HCT116 (cell line): Measurements from ENCODE around the gene MRPL33. TPM values are rescaled to one million over a fixed set of nuclear protein-coding genes. Genes with fewer than 3 reads are reported as not detected.

Source experiments
- ATAC-seq: fragments of 200-7000 bp; cut with Tn5 transposase; 2 replicates; pipeline ENCODE4 v1.9.1; 2020; ENCODE audit warnings: mild to moderate bottlenecking, moderate library complexity
- BruUV-seq: library from RNA; stranded (reverse); fragments of 400-500 nt; replicated peaks from 2 replicates; lab custom pipeline; 2021; lab: Mats Ljungman, UMichigan
- CTCF ChIA-PET: fragments of 300-600 bp; sonication (Branson Sonifier 250); formaldehyde crosslinking; loops from one replicate; lab custom pipeline; 2021; ENCODE audit warnings: antibody characterized with exemption; lab: Charles Lee
- POLR2A ChIA-PET: fragments of 300-600, 350-600 bp; sonication (Branson Sonifier 250); formaldehyde crosslinking; loops from one replicate; lab custom pipeline; 2021; ENCODE audit warnings: antibody characterized with exemption; lab: Charles Lee
- RAD21 ChIA-PET, 2 experiments: fragments of 300-600 bp; sonication (Branson Sonifier 250); formaldehyde crosslinking; loops; one replicate each; lab custom pipeline; 2023; ENCODE audit warnings: low total read pairs in 2 of 2; ENCODE audit not compliant: uncharacterized antibody in 2 of 2, unreplicated experiment in 2 of 2, low non-redundant PET in 1 of 2; lab: Charles Lee
- DNase-seq: peaks from one replicate; pipeline ENCODE4 v3.0.0-alpha.2; 2010; ENCODE audit warnings: low read depth, low spot score
- H2AFZ ChIP-seq: fragments of 200-600 bp; shearing (Covaris generic), sonication (generic); 2 replicates; pipeline ENCODE4 v1.6.1; 2017; ENCODE audit warnings: low read depth, mixed run types, mixed read lengths, antibody characterized with exemption, low read length; ENCODE audit not compliant: poor library complexity, severe bottlenecking
- H3K27ac ChIP-seq: 2 replicates; pipeline ENCODE4 v1.5.1; 2012; ENCODE audit warnings: low read depth, low read length
- H3K27me3 ChIP-seq: fragments of 200-600 bp; sonication (generic); 2 replicates; pipeline ENCODE4 v1.6.1; 2016; ENCODE audit warnings: mixed run types, low read length, mixed read lengths; ENCODE audit not compliant: insufficient read depth
- H3K36me3 ChIP-seq, 2 experiments: fragments of 200-500 bp in 1 of 2; fragments of 200-600 bp in 1 of 2; sonication (Bioruptor generic) in 1 of 2; sonication (generic) in 1 of 2; 2 replicates each; pipeline versions ENCODE4 v1.5.1 to v1.6.1; 2014 to 2016; ENCODE audit warnings: low read length in 2 of 2, inconsistent platforms in 1 of 2, mixed read lengths in 1 of 2, mixed run types in 1 of 2; ENCODE audit not compliant: insufficient read depth in 2 of 2, control insufficient read depth in 1 of 2
- H3K4me1 ChIP-seq, 2 experiments: fragments of 200-600 bp in 1 of 2; sonication (generic) in 1 of 2; 2 replicates each; pipeline versions ENCODE4 v1.5.1 to v1.6.1; 2012 to 2017; ENCODE audit warnings: low read length in 2 of 2, inconsistent platforms in 1 of 2, mild to moderate bottlenecking in 1 of 2, mixed read lengths in 1 of 2, mixed run types in 1 of 2, moderate library complexity in 1 of 2; ENCODE audit not compliant: insufficient read depth in 2 of 2, control insufficient read depth in 1 of 2
- H3K4me2 ChIP-seq: fragments of 200-600 bp; sonication (generic); 2 replicates; pipeline ENCODE4 v1.6.1; 2017; ENCODE audit warnings: mixed run types, low read length, mixed read lengths
- H3K4me3 ChIP-seq, 2 experiments: fragments of 200-600 bp in 1 of 2; sonication (generic) in 1 of 2; replicated peaks in 1 of 2; 2 replicates each; pipeline ENCODE4 v1.5.1; 2011 to 2016; ENCODE audit warnings: low read length in 2 of 2, control low read depth in 1 of 2, low read depth in 1 of 2, mild to moderate bottlenecking in 1 of 2, mixed read lengths in 1 of 2, mixed run types in 1 of 2
- H3K79me2 ChIP-seq: fragments of 200-600 bp; sonication (generic); 2 replicates; pipeline ENCODE4 v1.6.1; 2017; ENCODE audit warnings: mild to moderate bottlenecking, mixed run types, low read length, moderate library complexity, mixed read lengths; ENCODE audit not compliant: insufficient read depth
- H3K9ac ChIP-seq: fragments of 200-600 bp; sonication (generic); 2 replicates; pipeline ENCODE4 v1.6.1; 2016; ENCODE audit warnings: low read length, mixed read lengths
- H3K9me2 ChIP-seq: fragments of 200-600 bp; sonication (generic), shearing (Covaris generic); 2 replicates; pipeline ENCODE4 v1.6.1; 2017; ENCODE audit warnings: mixed run types, mild to moderate bottlenecking, moderate library complexity; ENCODE audit not compliant: insufficient read depth
- H3K9me3 ChIP-seq, 2 experiments: fragments of 200-500 bp in 1 of 2; fragments of 200-600 bp in 1 of 2; sonication (Bioruptor generic) in 1 of 2; sonication (generic) in 1 of 2; 2 replicates each; pipeline ENCODE4 v1.6.1; 2014 to 2017; ENCODE audit warnings: low read length in 2 of 2, mixed read lengths in 2 of 2, inconsistent platforms in 1 of 2, low read depth in 1 of 2, mild to moderate bottlenecking in 1 of 2, mixed run types in 1 of 2, moderate library complexity in 1 of 2; ENCODE audit not compliant: control insufficient read depth in 1 of 2, insufficient read depth in 1 of 2
- H4K20me1 ChIP-seq: fragments of 200-600 bp; sonication (generic), shearing (Covaris generic); 2 replicates; pipeline ENCODE4 v1.6.1; 2017; ENCODE audit warnings: mixed run types, mild to moderate bottlenecking, moderate library complexity; ENCODE audit not compliant: insufficient read depth
- CBX3 ChIP-seq: IDR thresholded peaks from 2 replicates; pipeline ENCODE4 v1.6.1; 2012; ENCODE audit warnings: low read depth
- CEBPB ChIP-seq: IDR thresholded peaks from 2 replicates; pipeline ENCODE4 v1.6.1; 2012; ENCODE audit warnings: low read depth
- CTCF ChIP-seq, 3 experiments: fragments of 200-600 bp in 1 of 3; sonication (generic) in 1 of 3; IDR thresholded peaks in 2 of 3; conservative IDR thresholded peaks in 1 of 3; 2 replicates each; pipeline ENCODE4 v1.5.1; 2012 to 2017; ENCODE audit warnings: low read depth in 2 of 3, low read length in 2 of 3, antibody characterized with exemption in 1 of 3, borderline replicate concordance in 1 of 3, control low read depth in 1 of 3, mild to moderate bottlenecking in 1 of 3, mixed read lengths in 1 of 3, mixed run types in 1 of 3, moderate library complexity in 1 of 3; ENCODE audit not compliant: insufficient read depth in 1 of 3
- EGR1 ChIP-seq: IDR thresholded peaks from 2 replicates; pipeline ENCODE4 v1.6.1; 2012; ENCODE audit warnings: low read depth
- ELF1 ChIP-seq: IDR thresholded peaks from 2 replicates; pipeline ENCODE4 v1.6.1; 2012; ENCODE audit warnings: low read depth, borderline replicate concordance
- EZH2 ChIP-seq: fragments of 200-600 bp; sonication (generic); IDR thresholded peaks from 2 replicates; pipeline ENCODE4 v1.6.1; 2017; ENCODE audit warnings: antibody characterized with exemption, mixed run types
- FOSL1 ChIP-seq: IDR thresholded peaks from 2 replicates; pipeline ENCODE4 v1.6.1; 2012; ENCODE audit warnings: low read depth
- JUND ChIP-seq: IDR thresholded peaks from 2 replicates; pipeline ENCODE4 v1.6.1; 2012
- POLR2A ChIP-seq: IDR thresholded peaks from 2 replicates; pipeline ENCODE4 v1.7.0; 2011; ENCODE audit warnings: borderline replicate concordance; ENCODE audit not compliant: insufficient read depth, insufficient read length; ENCODE audit errors: extremely low read depth
- RAD21 ChIP-seq: IDR thresholded peaks from 2 replicates; pipeline ENCODE4 v1.6.1; 2012; ENCODE audit warnings: low read depth, mild to moderate bottlenecking
- REST ChIP-seq: IDR thresholded peaks from 2 replicates; pipeline ENCODE4 v1.6.1; 2012; ENCODE audit warnings: low read depth
- SIN3A ChIP-seq: IDR thresholded peaks from 2 replicates; pipeline ENCODE4 v1.6.1; 2012; ENCODE audit warnings: low read depth
- SP1 ChIP-seq: IDR thresholded peaks from 2 replicates; pipeline ENCODE4 v1.6.1; 2012; ENCODE audit warnings: low read depth
- SRF ChIP-seq: IDR thresholded peaks from 2 replicates; pipeline ENCODE4 v1.6.1; 2012; ENCODE audit warnings: low read depth
- TCF7L2 ChIP-seq: IDR thresholded peaks from 2 replicates; pipeline ENCODE4 v1.7.0; 2011; ENCODE audit warnings: borderline replicate concordance, inconsistent platforms; ENCODE audit not compliant: insufficient read depth, insufficient read length; ENCODE audit errors: extremely low read depth
- YY1 ChIP-seq: IDR thresholded peaks from 2 replicates; pipeline ENCODE4 v1.6.1; 2011; ENCODE audit warnings: low read length, low read depth, moderate library complexity, mild to moderate bottlenecking; ENCODE audit not compliant: insufficient replicate concordance; ENCODE audit errors: extremely low read depth
- ZBTB33 ChIP-seq: IDR thresholded peaks from 2 replicates; pipeline ENCODE4 v1.6.1; 2011; ENCODE audit warnings: mild to moderate bottlenecking, low read length, moderate library complexity; ENCODE audit not compliant: insufficient replicate concordance; ENCODE audit errors: extremely low read depth
- ZFX ChIP-seq: fragments of 450-650 bp; IDR thresholded peaks from 2 replicates; pipeline ENCODE4 v1.6.1; 2017
- ZNF274 ChIP-seq: fragments of 200-500 bp; sonication (Bioruptor generic); IDR thresholded peaks from 2 replicates; pipeline ENCODE4 v1.6.1; 2014; ENCODE audit warnings: mild to moderate bottlenecking, low read depth, low read length, inconsistent platforms
- intact Hi-C: fragments of 100-400 bp; cut with micrococcal nuclease; formaldehyde crosslinking; loops from 2 replicates; pipeline ENCODE4 v1.10.0; 2022
- total RNA-seq: library from RNA; stranded (reverse); gene quantifications from one replicate; pipeline ENCODE4 v1.2.1, GENCODE V29; 2021; ENCODE audit not compliant: unreplicated experiment

MRPL33 gene
- total RNA-seq, 1 experiment from 2014 or later: 66.3 TPM

- Histone ChIP-seq H3K27ac (no peak overlapping the region), H3K9me3 (no peaks in the 10 kb centered on the region), H3K4me3 (no peak overlapping the region), H3K9ac (no peak overlapping the region), H3K79me2 (no peaks in the 10 kb centered on the region), H3K4me1 (peaks cover 18 to 61% of the 10 kb centered on the region in 2 experiments), H2AFZ (no peak overlapping the region), H4K20me1 (no peaks in the 10 kb centered on the region), H3K36me3 (no peaks in the 10 kb centered on the region), H3K9me2 (no peaks in the 10 kb centered on the region), H3K27me3 (no peaks in the 10 kb centered on the region), H3K4me2 (no peak overlapping the region)
- RAD21 ChIA-PET: no interaction called here
- POLR2A ChIA-PET: interaction anchor here (1.2 kb wide), 1 partner anchor 8 kb away, joined by 3 read pairs; no protein-coding TSS in a partner anchor
- no TSS peak for BruUV-seq
- ATAC-seq (no peak), DNase-seq (no peak)
- CTCF ChIA-PET: no interaction called here
- intact Hi-C loops: no loop called here
- TF ChIP-seq SIN3A: no peak
- TF ChIP-seq ZNF274: no peak
- TF ChIP-seq TCF7L2: no peak
- no peak for TF ChIP-seq JUND
- no peak for TF ChIP-seq REST
- no peak for TF ChIP-seq SRF
- no peak for TF ChIP-seq EGR1
- no peak for TF ChIP-seq FOSL1
- TF ChIP-seq POLR2A: no peak
- no peak for TF ChIP-seq CBX3
- no peak for TF ChIP-seq SP1
- TF ChIP-seq ZFX: no peak
- TF ChIP-seq CTCF (IDR thresholded peaks at IDR 0.05 in 2 of 3, conservative IDR thresholded peaks at IDR 0.05 in 1 of 3; ENCODE audit: borderline replicate concordance in 1 of 3, insufficient read depth in 1 of 3, low read depth in 2 of 3, low read length in 2 of 3): no peak
- TF ChIP-seq YY1: no peak
- TF ChIP-seq CEBPB: no peak
- TF ChIP-seq RAD21: no peak
- no peak for TF ChIP-seq ELF1
- TF ChIP-seq ZBTB33: no peak
- TF ChIP-seq EZH2: no peak
Measured at GRCh38 chr2:27795093-27795834, 23.7 kb downstream of the MRPL33 start.
